ENCODE data around the gene RNASE8. TPM values are rescaled to one million over a fixed set of nuclear protein-coding genes. Genes with fewer than 3 reads are reported as not detected.

Gene RNASE8
- total RNA-seq, 2 donors from 2014 or later: not detected

DNA sequence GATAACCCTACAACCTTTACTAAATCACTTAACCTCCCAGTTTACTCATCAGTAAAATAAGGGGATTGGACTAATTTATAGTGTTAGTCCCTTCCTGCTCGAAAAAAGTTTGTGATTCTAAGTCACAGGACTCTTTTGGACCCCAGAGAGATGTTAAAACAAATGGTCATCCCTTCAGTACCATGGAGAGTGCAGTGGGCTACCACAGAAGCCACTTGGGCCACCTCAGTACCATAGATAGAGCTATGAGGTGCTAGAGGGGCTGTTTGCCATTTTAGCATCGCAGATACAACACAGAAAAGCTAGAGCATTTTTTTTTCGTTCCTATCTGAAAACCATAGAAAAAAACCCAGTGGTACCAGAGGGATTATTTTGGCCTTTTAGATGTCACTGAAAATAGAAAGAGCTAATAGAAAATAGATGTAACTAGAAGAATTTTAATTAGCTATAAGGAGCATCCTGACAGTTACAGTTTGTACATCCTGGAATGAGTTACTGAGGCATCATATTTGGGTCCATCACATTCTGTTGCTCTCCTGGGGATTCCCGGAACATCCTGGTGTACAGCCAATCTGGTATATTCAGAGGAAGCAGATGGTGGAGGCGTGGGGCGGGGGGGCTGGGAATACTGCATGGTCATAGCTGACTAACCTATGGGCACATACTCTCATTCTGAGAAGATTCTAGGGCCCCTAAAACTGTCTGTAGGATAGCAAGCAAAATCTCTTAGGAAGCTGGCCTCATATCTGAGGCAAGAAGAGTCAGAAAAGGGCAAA is 38.0 kb downstream of the RNASE8 start:
- no peaks in the 10 kb centered on the region for H3K9me3 ChIP-seq
- TF ChIP-seq POLR2A (IDR thresholded peaks at IDR 0.05) (no peak), POLR2AphosphoS5 (IDR thresholded peaks at IDR 0.05) (no peak)
- TF ChIP-seq, protein P1, sequence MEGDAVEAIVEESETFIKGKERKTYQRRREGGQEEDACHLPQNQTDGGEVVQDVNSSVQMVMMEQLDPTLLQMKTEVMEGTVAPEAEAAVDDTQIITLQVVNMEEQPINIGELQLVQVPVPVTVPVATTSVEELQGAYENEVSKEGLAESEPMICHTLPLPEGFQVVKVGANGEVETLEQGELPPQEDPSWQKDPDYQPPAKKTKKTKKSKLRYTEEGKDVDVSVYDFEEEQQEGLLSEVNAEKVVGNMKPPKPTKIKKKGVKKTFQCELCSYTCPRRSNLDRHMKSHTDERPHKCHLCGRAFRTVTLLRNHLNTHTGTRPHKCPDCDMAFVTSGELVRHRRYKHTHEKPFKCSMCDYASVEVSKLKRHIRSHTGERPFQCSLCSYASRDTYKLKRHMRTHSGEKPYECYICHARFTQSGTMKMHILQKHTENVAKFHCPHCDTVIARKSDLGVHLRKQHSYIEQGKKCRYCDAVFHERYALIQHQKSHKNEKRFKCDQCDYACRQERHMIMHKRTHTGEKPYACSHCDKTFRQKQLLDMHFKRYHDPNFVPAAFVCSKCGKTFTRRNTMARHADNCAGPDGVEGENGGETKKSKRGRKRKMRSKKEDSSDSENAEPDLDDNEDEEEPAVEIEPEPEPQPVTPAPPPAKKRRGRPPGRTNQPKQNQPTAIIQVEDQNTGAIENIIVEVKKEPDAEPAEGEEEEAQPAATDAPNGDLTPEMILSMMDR (IDR thresholded peaks at IDR 0.05): no peak
- WGBS: 37% methylated on average over 6 of the region's 6 CpGs
- intact Hi-C loops (cut with DNase I): loop anchor here (10.0 kb wide), 1 partner anchor 481 kb away; no protein-coding TSS in a partner anchor
- H3K36me3 ChIP-seq: peaks cover 0 to under 1% of the 10 kb centered on the region in 2 donors
- H3K27me3 ChIP-seq (replicated peaks; ENCODE audit: insufficient read depth): no peaks in the 10 kb centered on the region
- H3K4me3 ChIP-seq: no peak overlapping the region
- H3K27ac ChIP-seq: peak overlapping the region in 1 of 2 donors; percentile 11
- H3K4me1 ChIP-seq (replicated peaks): peaks cover 5% of the 10 kb centered on the region
- no peak for DNase-seq (ENCODE audit: low spot score)

DNA sequence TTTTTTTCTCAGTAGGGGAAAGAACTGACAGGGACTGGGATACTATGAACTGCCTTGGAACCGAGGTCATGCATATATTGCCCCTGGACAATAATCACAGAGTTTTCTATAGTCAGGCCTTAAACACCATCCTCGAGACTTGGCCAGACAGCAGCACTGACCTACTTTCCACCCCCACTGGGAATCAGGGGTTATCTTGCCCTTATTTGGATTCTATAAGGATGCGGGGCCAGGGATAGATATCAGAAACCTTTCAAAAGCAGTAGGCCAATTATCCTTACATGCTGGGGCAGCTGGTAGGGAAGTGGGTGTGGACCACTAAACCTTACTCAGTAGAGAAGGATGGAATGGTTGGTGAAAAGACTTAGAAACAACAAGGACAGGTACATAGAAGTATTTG is 38.8 kb downstream of the RNASE8 start:
- H3K36me3 ChIP-seq: no peaks in the 10 kb centered on the region
- 61% methylated on average over 3 of the region's 3 CpGs for WGBS
- H3K9me3 ChIP-seq: no peaks in the 10 kb centered on the region
- peaks cover 5% of the 10 kb centered on the region for H3K4me1 ChIP-seq (replicated peaks)
- intact Hi-C loops (cut with DNase I): loop anchor here (10.0 kb wide), 1 partner anchor 482 kb away; no protein-coding TSS in a partner anchor
- no peaks in the 10 kb centered on the region for H3K27me3 ChIP-seq (replicated peaks; ENCODE audit: insufficient read depth)
- DNase-seq (ENCODE audit: low spot score): no peak
- H3K4me3 ChIP-seq: no peak overlapping the region
- TF ChIP-seq, protein P1 (IDR thresholded peaks at IDR 0.05): no peak
- TF ChIP-seq POLR2A (IDR thresholded peaks at IDR 0.05): no peak
- TF ChIP-seq POLR2AphosphoS5 (IDR thresholded peaks at IDR 0.05): no peak
- H3K27ac ChIP-seq: peak overlapping the region in 1 of 2 donors; percentile 11

DNA sequence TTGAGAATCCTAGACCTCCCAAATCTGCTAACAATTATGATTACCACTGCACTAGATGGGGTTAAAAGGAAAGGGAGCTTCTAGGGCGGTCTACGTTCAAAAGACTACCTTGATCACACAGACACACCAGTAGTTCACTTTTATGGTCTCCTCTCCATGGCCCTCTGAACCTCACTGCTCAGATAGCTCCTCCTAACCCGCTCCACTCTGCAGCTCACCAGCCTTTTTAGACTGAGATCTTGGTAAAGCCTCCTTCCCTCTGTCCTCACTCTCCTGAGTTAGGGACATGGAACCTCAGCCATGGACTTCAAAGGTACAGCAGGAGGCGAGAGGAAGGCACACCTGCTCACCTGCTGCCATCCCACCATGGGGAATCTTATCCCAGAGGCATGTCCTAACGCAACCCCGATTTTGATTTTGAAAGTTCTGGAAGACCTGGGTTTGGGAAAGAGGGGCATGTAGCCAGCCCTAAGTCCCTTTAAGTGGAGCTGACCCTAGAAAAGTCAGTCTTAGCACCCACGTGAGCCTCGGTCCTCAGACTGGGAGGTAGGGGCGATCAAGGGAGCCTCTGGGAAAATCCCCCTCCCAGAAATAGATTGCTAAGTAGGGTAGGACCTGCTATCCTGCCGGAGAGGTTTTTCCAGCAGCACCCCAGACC is 39.5 kb downstream of the RNASE8 start:
- peak overlapping the region; percentile 85 to 90 for H3K27ac ChIP-seq
- TF ChIP-seq, protein P1 (IDR thresholded peaks at IDR 0.05): no peak
- DNase-seq (ENCODE audit: low spot score): no peak
- H3K36me3 ChIP-seq: no peaks in the 10 kb centered on the region
- peaks cover 5% of the 10 kb centered on the region for H3K4me1 ChIP-seq (replicated peaks)
- peak overlapping the region; percentile 50 to 68 for H3K4me3 ChIP-seq
- intact Hi-C loops (cut with DNase I): loop anchor here (10.0 kb wide), 1 partner anchor 482 kb away; no protein-coding TSS in a partner anchor
- no peaks in the 10 kb centered on the region for H3K9me3 ChIP-seq
- WGBS: 28% methylated on average over 10 of the region's 10 CpGs
- no peaks in the 10 kb centered on the region for H3K27me3 ChIP-seq (replicated peaks; ENCODE audit: insufficient read depth)

DNA sequence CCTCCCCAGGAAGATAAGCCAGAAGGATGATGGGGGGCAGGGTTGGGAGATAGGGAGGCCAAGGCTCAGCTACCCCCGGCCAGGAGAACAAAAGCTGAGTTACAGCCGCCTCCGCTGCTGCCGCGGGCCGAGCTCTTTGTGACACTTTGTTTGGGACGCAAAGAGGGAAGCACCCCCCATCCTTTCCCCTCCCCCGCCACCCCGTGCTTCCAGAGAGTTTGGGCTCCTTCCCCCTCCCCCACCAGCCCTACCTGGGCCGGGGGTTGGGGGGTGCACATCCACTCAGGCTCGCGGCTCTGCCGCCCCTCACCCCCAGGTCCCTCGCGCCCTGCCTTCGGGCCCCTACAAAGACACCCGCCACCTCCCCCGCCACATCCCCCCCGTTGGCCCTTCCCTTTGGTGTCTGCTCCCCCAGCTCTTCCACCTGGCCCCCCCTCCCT is 40.0 kb downstream of the RNASE8 start:
- TF ChIP-seq, protein P1 (IDR thresholded peaks at IDR 0.05): no peak
- TF ChIP-seq POLR2AphosphoS5 (IDR thresholded peaks at IDR 0.05) (no peak), POLR2A (IDR thresholded peaks at IDR 0.05) (no peak)
- peaks cover 5% of the 10 kb centered on the region for H3K4me1 ChIP-seq (replicated peaks)
- intact Hi-C loops (cut with DNase I): loop anchor here (10.0 kb wide), 1 partner anchor 483 kb away; no protein-coding TSS in a partner anchor
- H3K27me3 ChIP-seq (replicated peaks; ENCODE audit: insufficient read depth): no peaks in the 10 kb centered on the region
- no peaks in the 10 kb centered on the region for H3K9me3 ChIP-seq
- no peak for DNase-seq (ENCODE audit: low spot score)
- H3K27ac ChIP-seq: peak overlapping the region; percentile 85 to 90
- no peaks in the 10 kb centered on the region for H3K36me3 ChIP-seq
- WGBS: under 1% methylated on average over 19 of the region's 19 CpGs
- H3K4me3 ChIP-seq: peak overlapping the region; percentile 50 to 68

Data from prostate gland (tissue), 2 donors.